Measurements from ENCODE around the gene DVL1. TPM values are rescaled to one million over a fixed set of nuclear protein-coding genes. Genes with fewer than 3 reads are reported as not detected.
A peak's percentile ranks its signal among the peaks of the same experiment; 100 is the strongest.

Gene DVL1
- total and polyA plus RNA-seq, 2 of the 13 experiments (the other 11 are each of a cell fraction or from before 2014, with no cell fraction given): 30.8 to 60.4 TPM

- no peak for TF ChIP-seq TFDP2 (CRISPR knock-in tag; IDR thresholded peaks at IDR 0.05)
- no peak for TF ChIP-seq ZNF503 (CRISPR knock-in tag; IDR thresholded peaks at IDR 0.05)
- peak; percentile 29; the same call in 1 of the 2 replicates for TF ChIP-seq THAP9 (CRISPR knock-in tag; IDR thresholded peaks at IDR 0.05; ENCODE audit: borderline replicate concordance)
- peak; percentile 57 for TF ChIP-seq HNRNPLL (IDR thresholded peaks at IDR 0.05; ENCODE audit: low read depth, low read length, poor library complexity, severe bottlenecking)
- TF ChIP-seq ZNF740 (CRISPR knock-in tag; IDR thresholded peaks at IDR 0.05): peak; percentile 59; the same call in 1 of the 2 replicates
- 0 out of 2 replicates have a peak, but pooled peaks have one; percentile 14 for TF ChIP-seq SRY (CRISPR knock-in tag; IDR thresholded peaks at IDR 0.05)
- no peak for TF ChIP-seq KAT7 (CRISPR knock-in tag; IDR thresholded peaks at IDR 0.05; ENCODE audit: borderline replicate concordance)
- TF ChIP-seq MTF1 (CRISPR knock-in tag; IDR thresholded peaks at IDR 0.05): no peak
- no peak for TF ChIP-seq ZNF496 (CRISPR knock-in tag; IDR thresholded peaks at IDR 0.05; ENCODE audit: insufficient replicate concordance)
- TF ChIP-seq PAXIP1 (CRISPR knock-in tag; conservative IDR thresholded peaks at IDR 0.05): peak; percentile 71
- no peak for TF ChIP-seq JUNB (CRISPR knock-in tag; IDR thresholded peaks at IDR 0.05; ENCODE audit: borderline replicate concordance)
- no peak for TF ChIP-seq MYPOP (CRISPR knock-in tag; IDR thresholded peaks at IDR 0.05)
- TF ChIP-seq ZC3H4 (CRISPR knock-in tag; IDR thresholded peaks at IDR 0.05; ENCODE audit: borderline replicate concordance): peak; percentile 63; the same call in 1 of the 2 replicates
These were observed 9.4 kb upstream of the DVL1 start, which contains the start of gene MXRA8 (continued) for GRCh38 chr1:1358433-1359271.

All from HepG2 (cell line).